ENCODE measurements around the gene CLK4.

CLK4 gene

DNA sequence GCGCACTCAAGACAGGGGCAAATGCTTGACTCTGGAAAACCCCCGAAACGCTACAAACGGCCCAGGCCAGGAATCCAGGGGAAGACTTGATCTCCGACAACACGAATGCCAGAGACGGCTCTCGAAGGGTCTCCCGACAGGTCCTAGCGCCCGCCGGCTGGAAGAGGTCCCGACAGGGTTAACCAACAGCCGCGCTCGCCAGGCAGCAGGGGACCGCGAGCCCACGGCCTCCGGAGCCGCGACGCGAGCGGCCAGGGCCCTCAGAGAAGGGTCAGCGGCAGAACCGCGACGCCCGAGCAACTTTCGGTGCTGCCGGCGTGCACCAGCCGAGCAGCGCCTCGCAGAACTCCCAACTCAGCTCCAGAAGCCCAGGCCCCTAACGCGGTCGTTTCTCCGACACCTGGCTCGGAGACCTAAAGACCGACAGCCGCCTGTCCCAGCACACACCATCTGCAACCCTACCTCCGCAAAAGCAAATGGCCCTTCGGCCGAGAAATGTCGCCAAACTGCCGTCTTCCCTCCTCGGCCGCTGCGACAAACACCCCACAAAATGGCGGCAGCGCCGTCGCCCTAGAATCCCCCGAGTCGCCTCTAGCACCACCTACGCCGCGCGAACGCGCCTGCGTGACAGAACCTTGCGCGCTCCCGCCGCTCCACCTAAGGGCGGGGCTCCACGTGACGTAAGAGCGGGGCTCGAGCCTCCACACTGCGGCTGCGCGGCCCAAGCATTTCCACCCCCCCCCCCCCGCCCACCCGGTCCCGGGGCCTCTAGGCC lies at the start of gene CLK4:
CLK4 (minus strand) TSS at position 567 of the 775 bp plus-strand sequence. CDS start 3,634 bp downstream, outside the sequence.
- DNase-seq: peak; percentile 68

DNA sequence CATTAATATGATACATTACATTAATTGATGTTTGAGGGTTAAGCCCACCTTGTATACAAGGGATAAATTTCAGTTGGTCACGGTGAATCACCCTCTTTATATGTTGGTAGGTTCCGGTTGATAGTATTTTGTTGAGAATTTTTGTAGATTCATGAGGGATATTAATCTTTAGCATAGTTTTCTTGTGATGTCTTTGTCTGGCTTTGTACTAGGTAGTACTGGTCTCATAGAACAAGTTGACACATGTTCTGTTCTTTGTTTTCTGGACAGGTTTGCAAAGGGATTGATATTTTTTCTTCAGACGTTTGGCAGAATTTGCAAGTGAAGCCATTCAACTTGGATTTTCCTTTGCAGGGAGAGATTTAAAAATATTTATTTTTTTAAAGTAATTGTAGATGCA lies 49.1 kb upstream of the CLK4 start:
- DNase-seq: no peak

DNA sequence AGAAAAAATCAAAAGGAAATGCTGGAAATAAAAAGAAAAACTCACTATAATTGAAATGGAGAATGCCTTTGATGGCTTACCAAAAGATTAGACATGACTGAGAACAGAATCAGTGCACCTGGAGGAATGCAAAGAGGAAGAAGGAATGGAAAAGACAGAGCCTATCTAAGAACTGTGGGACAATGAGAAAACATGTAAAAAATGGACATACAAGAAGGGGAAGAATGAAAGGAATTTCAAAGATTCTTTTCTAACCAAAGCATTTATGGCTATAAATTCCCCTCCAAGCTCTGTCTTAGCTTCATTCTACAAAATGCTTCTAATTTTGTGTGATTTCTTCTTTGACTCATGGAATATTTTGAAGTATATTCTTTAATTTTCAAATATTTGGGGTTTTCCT lies 47.5 kb upstream of the CLK4 start:
- DNase-seq: no peak

DNA sequence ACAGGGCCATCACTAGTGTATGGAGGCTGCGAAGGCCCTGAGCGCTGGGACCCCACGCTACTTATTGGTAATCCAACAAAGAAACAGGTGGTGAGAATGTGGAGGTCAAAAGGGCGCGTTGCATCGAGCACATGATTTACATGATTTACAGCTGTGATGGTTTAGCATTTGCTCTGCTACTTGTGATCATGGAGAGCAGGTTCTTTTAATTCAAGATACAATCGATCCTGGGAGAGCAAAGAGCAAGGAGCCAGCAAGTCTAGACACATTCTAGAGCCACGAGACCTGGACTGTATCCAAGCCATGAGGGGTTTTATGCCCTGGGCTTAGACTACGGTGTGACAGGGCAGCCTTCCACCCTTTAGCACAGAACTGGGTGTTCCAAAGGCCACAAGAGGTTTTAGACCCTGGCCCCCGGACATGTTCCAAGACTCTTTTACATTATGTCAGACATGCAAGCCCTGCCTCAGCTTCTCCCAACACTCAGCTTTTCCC lies 47.0 kb upstream of the CLK4 start:
- DNase-seq: peak; percentile 82

DNA sequence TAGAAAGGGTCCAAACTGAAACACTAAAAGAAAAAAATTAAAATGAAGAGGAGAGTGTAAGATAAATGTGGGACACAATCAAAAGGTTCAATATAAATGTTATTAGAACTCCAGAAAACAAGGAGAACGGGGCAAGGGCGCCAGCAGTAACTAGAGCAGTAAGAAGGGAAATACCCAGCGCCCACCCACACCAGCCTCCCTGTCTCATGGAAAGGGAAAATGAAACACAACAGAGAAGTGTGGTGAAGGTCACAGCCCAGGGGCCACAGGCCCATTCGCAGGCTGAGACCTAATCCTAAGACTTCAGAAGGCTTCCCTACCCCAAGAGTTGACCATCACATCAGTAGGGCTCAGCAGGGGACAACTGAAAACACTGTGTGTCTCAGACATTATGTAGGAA lies 45.8 kb upstream of the CLK4 start:
- DNase-seq: no peak

DNA sequence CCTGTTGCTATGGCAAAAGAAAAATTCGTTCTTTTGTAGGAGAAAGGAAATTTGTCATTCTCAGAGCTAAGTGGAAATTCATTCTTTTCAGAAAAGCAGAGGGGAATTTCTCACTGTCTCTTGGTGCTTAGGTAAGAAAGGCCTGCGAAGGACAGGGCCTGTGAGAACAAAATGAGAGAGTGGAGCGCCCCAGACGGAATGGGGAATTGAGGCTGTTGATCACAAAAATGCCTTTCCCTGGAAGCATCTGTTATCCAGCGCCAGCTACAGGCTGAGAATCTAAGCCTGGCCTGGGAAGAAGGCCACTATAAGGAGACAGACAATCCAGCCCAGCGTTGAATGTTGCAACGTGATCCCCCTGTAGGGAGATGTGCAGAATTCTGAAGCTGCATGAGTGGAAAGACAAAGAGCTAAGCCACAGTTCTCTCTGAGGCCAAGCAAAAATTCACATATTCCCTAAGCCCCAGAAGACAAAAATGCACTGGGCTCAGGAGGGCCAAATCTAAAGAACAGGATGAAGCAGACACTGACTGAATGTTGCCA lies 44.8 kb upstream of the CLK4 start:
- no peak for DNase-seq

DNA sequence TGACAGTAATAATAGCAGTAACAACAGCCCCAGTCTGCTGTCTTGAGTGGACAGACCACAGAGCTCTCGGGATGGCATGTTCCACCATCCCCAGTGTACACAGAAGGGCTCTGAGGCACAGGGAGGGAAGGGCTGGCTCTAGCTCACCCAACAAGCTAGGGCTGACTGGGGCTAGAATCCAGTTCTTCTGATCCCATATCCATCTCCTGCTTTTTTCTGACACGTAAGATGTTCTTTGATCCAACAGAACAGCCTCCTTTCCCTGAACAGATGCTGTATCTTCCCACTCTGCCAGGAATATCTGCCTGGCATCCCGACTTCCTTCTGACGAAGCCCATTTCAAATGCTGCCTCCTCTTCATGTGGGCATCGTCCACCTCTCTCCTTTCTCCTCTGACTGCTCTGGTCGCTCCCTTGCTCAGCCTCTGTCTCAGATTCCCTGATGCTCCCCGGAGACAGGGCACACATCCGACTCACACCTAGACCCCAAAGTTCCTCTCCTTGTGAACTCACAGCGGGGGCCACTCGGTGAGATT lies 43.6 kb upstream of the CLK4 start:
- no peak for DNase-seq

DNA sequence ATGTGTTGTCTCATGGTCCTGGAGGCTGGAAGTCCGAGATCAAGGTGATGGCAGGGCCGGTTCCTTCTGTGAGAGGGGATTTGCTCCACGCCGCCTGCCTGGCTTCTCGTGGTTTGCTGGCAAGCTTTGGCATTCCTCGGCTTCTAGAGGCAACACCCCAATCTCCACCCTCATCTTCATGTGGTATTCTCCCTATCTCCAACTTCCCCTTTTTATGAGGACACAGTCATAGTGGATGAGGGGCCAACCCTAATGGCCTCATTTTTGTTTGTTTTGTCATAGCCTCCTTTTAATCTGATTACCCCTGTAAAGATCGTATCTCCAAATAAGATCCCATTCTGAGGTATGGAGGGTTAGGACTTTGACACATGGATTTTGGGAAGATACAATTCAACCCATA lies 41.7 kb upstream of the CLK4 start:
- DNase-seq: no peak

DNA sequence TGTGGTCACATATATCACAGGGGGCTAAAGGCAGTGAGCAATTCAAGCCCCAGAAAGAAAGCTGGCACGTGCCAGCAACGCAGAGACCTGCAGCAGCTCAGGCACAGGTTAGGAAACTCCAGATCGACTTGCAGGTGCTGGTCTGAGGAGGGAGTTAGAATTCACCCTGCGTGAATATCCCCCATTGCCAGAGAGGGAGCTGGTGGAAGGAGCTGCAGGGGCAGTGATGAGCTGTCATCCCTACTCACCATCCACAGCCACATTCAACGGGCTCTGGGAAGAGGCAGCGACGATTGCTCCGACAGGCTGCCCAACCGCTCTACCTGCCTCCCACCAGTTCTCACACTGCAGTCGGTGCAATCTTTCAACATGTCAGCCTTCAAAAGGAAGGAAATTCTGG lies 40.8 kb upstream of the CLK4 start:
- DNase-seq: no peak

DNA sequence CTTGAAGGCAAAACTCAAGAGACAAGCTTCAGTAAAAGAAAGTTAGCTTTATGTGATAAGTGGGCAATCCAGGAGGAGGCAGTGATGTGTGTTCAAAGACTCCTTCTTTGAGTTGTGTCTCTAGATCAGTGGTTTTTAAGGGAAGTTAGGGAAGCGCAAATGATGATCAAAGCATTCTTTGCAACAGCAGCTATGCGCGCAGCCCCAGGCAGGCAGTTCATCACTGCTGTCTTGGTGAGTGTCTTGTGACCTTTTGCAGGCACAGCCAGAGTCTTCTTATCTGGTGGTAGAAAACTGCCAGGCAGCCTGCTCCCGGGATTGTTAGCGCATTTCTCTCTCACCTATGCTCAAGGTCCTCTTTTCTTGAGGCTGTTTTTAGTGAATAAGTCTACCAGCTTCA lies 40.3 kb upstream of the CLK4 start:
- no peak for DNase-seq

DNA sequence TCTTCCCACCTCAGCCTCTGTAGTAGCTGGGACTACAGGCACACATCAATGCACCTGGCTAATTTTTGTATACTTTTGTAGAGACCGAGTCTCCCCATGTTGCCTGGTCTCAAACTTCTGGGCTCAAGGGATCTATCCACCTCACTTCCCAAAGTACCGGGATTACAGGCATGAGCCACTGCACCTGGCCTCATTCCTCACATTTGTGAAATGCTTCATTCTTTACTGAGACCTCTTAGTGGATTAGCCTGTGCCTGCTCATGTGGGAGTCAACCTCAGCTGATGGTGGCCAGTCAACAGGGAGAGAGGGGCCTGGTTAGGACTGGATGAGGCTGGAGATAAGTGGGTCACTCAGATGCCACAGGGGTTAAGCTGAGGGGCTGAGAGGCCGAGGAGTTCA lies 37.3 kb upstream of the CLK4 start:
- no peak for DNase-seq

DNA sequence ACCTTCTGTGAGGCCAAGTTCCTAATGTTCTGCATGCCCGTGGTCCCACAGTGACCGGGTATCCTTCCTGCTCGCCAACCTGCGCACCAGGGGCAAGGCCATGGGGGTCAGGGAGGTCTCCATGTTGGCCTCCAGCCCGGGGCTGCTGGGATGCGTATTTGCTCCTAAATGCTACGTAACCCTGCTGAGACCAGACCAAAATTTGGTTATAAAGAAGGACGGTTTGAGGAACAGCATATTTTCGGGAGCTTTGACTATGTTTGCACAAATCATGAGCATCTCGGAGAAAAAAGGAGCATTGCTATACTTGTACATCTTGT lies 35.7 kb upstream of the CLK4 start:
- DNase-seq: no peak

DNA sequence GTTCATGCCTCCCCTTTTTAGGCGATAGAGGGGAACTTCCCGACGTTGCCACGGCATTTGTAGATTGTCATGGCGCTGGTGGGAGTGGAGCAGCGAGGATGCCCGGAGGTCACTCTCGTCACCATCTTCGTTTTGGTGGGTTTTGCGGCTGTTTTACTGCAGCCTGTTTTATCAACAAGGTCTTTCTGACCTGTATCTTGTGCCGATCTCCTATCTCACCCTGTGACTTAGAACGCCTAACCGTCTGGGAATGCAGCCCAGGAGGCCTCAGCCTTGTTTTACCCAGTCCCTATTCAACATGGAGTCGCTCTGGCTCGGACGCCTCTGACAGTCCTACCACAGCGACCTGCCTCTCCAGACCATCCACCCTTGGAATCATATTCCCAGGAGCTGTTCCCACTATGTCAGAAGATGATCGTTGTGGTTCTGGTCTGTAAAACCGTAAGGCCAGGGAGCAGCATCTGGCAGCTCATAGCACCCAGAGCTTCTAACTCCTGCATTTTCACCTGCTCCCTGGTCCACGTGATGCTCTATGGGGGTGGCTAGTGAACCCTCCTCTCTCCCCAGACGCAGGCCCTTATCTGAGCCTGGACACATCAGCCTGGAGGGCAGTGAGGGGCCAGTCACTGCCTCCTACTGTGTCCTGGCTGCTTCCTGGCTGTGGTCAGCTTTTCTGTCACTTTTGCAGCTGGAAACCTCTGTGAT lies 35.1 kb upstream of the CLK4 start:
- no peak for DNase-seq

DNA sequence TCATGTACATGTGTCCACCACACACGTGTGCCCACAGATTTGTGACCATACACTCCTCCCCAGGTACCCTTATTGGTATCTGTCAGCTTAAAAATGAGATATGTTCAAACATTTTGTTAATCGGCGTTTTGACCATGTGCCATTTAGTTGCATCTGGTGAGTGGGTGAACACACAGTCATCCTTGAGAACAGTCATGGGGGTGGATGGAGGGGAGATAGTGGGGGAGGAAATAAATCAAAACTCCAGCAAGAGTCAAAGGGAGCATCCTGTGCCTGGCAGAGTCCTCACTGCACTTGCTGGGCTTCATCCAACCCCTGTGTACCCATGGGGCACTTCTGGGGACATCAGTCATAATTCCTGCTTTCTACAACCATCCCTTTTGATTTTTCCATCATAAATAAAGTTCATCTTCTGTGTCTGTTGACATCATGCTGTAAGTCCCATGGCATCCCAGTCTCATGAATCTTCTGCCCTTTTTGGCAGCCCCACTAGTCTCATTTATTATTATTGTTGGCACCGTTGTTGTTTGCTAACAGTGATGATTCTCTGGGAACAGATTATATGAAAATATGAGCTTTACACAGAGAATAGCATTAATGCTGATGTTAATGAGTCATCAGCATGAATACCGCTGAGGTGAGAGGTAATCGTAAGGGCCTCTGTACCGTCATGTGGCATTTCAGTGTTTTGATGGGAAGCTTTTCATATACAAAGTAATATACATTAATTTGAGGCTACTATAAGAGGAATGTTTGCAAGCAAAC lies 24.4 kb upstream of the CLK4 start:
- no peak for DNase-seq

DNA sequence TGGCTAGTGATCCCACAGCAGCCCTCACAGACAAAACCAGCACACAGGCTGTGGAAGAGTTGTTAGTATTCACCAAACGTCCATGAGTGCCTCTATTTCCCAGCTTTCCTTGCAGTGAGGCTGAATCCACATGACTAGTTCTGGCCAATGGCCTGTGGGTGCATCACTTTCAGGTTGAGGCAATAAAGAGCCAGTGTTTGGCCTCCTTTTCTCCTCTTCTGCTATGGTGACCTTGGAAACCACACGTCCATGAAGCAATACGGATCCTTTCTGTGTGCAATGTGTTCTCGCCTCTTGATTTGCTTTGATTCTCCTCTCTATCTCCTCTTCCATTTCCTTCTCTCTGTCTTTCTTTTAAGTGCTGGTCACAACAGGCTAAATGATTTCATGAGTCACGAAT lies 23.4 kb upstream of the CLK4 start:
- DNase-seq: no peak

DNA sequence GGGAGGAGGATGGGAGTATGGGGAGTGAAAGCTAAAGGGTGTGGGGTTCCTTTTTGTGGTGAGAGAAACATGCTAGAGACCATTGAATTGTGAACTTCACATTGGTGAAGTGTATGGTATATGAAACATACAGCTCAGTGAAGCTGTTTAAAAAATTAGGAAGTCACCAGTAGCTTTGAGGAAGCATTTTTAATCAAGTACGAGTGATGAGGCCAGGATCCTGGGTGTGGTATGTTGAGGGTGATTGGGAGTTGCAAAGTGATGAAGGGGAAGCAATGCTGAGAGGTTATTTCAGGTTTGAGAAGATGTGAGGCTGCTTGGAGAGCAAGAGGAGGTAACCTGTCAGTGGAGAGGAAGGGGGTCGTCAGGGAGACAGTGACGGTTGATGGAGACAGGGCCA lies 22.7 kb upstream of the CLK4 start:
- no peak for DNase-seq

DNA sequence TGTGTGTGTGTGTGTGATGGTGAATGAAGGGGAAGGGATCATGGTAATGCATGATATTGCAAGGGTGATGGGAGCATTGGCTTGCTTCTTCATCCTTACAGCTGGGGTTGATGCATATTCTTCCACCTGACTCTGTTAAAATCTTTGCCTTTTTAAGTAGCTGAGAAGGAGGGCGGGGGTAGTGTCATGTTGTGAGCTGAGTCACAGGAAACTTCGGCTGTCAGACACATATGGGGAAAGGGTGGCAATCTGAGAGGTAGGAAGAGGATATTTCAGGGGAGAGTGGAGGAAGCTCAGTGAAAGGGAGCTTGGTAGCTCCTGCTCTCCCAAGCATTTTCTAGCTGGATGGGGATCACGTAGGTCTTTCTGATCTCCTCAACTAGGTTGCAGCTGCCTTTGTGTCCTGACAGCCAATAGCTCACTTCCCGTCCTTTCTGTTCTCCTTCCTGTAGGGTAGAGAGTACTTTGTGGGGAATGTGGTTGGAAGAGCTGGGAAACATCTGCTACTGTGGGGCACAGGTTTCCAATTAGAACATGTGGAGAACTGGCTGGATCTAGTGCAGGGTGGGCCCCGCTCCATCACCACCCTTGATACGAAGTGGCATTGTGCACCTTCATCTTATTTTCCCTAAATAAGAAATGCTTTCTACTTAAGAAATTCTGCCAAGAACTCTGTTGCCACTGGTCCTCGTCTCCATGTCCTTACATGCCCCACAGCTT lies 18.1 kb upstream of the CLK4 start:
- no peak for DNase-seq

DNA sequence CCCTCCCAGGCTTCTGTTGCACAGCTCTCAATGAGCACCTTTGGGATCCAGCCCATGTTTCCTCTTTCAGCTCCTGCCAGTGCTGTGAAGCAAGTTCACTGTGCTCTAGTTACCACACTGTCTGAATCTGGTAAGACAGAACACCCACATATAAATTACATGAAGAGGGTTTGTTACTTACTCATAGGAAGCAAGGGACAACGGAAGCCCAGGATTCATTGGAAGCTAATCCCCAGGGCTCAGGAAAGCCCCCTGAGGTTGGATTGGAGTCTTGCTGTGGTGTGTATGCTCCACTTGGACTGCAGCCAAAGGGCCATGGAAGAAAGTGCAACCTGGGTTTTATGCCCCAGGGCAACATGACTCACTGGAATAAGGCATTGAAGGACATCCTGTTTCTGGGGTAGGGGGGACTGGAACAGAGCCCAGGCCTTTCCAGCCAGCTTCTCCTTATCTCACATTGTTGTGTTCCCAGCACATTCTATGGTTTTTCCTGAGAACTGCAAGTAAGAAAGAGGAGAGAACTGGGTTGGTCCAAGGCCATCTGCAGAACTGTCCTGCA lies 15.6 kb upstream of the CLK4 start:
- DNase-seq: no peak

DNA sequence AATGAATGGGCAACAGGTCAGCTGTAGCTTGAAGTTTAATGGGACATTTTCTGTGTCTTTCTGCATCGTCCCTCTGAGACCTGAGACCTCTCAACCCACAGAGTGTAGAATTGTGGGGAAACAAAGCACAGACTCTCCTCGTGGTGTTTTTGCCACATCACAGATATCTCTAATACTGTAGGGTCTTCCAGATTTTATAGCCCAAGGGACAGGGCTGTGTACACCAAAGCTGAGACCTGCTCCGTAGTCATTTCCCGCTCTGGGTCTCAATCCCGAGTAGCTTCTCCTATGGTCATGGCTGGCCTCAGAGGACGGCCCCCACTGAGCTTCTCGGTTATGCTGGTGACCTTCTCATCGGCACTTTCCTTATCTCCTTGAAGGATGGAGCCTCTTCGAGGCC lies 14.9 kb upstream of the CLK4 start:
- no peak for DNase-seq

DNA sequence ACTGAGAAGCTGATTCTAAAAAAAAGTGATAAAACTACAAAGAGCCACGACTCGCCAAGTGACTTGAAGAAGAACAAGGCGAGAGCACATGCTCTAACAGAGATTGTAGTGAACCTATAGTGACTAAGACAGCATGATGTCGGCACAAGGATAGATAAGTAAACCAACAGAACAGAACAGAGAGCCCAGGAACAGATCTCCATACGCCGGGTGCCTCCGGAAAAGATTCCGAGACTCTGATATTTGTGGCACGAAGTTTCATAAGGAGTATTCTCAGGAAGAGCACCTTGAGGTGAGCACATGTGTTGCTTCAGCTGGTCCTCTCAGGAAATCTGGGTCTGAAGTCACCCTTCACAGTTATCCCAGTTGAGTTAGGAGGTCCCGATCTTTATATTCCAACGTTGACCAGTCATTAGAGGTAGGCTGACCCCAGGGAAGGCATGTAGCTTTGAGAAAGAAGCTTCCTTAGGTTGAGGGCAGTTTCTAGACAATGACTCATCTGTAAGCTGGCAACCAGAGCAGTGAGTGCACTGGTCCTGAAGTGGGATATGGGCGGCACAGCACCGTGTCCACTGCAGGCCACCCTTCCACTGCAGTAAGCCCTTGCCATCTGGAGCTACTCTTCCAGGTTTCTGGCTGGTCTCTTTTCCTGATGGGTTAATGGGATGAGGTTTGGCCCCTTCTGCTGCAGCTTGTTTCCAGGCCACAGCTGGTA lies 13.6 kb upstream of the CLK4 start:
- DNase-seq: no peak

DNA sequence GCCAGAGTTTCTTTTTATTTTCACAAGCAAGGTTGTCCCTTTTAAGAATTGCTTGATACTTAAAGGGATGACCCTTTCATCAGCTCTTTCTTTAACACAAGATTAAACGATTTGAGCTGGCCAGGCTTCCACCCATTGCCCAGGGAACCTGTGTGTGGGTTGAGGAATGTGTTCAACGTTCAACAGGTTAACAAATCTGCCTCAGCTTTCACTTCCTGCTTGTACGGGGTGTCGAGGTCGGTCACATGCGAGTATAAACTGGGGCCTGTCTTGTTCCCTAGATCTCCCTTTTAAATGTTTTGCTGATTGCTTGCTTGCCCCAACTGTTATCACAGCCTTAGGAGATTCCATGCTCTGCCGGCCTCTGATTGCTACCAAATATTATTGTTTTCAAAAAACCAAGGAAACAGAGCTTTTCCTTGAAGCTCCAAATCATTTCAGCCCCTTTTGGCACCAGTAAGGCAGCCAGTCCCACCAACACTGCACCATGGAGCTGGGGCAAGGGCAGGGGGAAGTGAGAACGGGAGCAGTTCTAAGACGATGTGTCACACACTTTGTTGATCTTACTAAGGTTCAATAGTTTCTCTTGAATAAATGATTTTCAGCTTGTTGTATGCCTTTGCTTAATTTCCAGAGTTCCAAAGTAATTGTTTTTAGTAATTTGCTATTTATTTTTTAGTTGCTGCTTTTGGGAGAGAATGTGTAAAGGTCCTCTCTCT lies 10.7 kb upstream of the CLK4 start:
- DNase-seq: no peak
